AG04449 (cell line): ENCODE results near the gene FZD1.
"Not testable (repeated sequence)": the region's sequence is repeated elsewhere in the genome, so short reads cannot be mapped to it uniquely, and the experiment has no call there.

ENCODE experiments used
- CTCF ChIA-PET: fragments of 350-600 bp; formaldehyde crosslinking; extraction: SDS; loops from one replicate; lab custom pipeline; 2021; ENCODE audit warnings: antibody characterized with exemption; lab: Yijun Ruan, JAX
- POLR2A ChIA-PET: fragments of 400-600, 350-600 bp; formaldehyde crosslinking; extraction: SDS; loops from one replicate; lab custom pipeline; 2020; ENCODE audit warnings: antibody characterized with exemption, inconsistent platforms; lab: Yijun Ruan, JAX
- DNase-seq: peaks from one replicate; pipeline ENCODE4 v3.0.0-alpha.2; 2010; ENCODE audit warnings: low read depth, low spot score
- H3K4me3 ChIP-seq: 2 replicates; pipeline ENCODE4 v1.5.1; 2011; ENCODE audit warnings: low read depth, mild to moderate bottlenecking, control low read depth, low read length
- TF ChIP-seq, protein P1 (sequence below): IDR thresholded peaks from one replicate; pipeline ENCODE4 v1.5.1; 2011; ENCODE audit warnings: mild to moderate bottlenecking, moderate library complexity, low read length, control low read depth, inconsistent platforms; ENCODE audit not compliant: insufficient read depth; ENCODE audit errors: missing control alignments

Gene FZD1

DNA sequence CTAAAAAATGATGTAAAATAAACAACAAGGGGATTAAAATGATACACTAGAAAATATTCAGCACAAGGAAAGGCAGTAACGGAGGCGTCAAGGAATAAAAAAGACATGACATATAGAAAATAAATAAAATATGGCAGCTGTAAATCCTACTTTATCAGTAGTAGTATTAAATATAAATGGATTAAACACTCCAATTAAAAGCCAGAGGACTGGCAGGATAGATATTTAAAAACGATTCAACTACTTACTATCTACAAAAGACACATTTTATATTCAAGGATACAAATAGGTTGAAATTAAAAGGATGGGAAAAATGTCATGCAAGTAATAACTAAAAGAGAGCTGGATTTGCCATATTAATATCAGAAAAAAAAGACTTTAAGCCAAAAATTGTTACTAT lies 43.2 kb downstream of the FZD1 start:
- ChIA-PET POLR2A (no interaction called here), CTCF (no interaction called here)
- TF ChIP-seq, protein P1, sequence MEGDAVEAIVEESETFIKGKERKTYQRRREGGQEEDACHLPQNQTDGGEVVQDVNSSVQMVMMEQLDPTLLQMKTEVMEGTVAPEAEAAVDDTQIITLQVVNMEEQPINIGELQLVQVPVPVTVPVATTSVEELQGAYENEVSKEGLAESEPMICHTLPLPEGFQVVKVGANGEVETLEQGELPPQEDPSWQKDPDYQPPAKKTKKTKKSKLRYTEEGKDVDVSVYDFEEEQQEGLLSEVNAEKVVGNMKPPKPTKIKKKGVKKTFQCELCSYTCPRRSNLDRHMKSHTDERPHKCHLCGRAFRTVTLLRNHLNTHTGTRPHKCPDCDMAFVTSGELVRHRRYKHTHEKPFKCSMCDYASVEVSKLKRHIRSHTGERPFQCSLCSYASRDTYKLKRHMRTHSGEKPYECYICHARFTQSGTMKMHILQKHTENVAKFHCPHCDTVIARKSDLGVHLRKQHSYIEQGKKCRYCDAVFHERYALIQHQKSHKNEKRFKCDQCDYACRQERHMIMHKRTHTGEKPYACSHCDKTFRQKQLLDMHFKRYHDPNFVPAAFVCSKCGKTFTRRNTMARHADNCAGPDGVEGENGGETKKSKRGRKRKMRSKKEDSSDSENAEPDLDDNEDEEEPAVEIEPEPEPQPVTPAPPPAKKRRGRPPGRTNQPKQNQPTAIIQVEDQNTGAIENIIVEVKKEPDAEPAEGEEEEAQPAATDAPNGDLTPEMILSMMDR, result no peak
- DNase-seq, result no peak
- H3K4me3 ChIP-seq, result no peak overlapping the region

DNA sequence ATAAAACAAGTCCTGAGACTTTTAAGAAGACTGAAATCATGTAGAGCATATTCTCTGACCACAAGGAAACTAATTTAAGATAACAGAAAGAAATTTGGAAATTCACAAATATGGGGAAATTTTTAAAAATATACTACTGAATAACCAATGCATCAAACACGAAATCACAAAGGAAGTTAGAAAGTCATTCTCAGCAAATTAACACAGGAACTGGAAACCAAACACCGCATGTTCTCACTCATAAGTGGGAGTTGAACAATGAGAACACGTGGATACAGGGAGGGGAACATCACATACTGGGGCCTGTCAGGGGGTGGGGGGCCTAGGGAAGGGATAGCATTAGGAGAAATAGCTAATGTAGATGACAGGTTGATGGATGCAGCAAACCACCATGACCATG lies 44.0 kb downstream of the FZD1 start:
- not testable (repeated sequence) for DNase-seq

GRCh38 chr7:91310830-91311460 lies 46.7 kb downstream of the FZD1 start:
- TF ChIP-seq, protein P1, result no peak
- DNase-seq, result no peak
- ChIA-PET POLR2A (no interaction called here), CTCF (no interaction called here)
- no peak overlapping the region for H3K4me3 ChIP-seq

More for the DNA sequence above, 44.0 kb downstream of the FZD1 start:
- CTCF ChIA-PET, H3K4me3 ChIP-seq, POLR2A ChIA-PET: not testable (repeated sequence)

- POLR2A ChIA-PET, result no interaction called here
- H3K4me3 ChIP-seq, result no peak overlapping the region
- CTCF ChIA-PET, result no interaction called here
- no peak for DNase-seq
- TF ChIP-seq, protein P1, result no peak
Observed at GRCh38 chr7:91311839-91312238, 47.6 kb downstream of the FZD1 start.

- no peak for DNase-seq
- no peak overlapping the region for H3K4me3 ChIP-seq
- ChIA-PET POLR2A (no interaction called here), CTCF (no interaction called here)
- TF ChIP-seq, protein P1, result no peak
Observed at GRCh38 chr7:91313113-91313512, 48.9 kb downstream of the FZD1 start.

DNA sequence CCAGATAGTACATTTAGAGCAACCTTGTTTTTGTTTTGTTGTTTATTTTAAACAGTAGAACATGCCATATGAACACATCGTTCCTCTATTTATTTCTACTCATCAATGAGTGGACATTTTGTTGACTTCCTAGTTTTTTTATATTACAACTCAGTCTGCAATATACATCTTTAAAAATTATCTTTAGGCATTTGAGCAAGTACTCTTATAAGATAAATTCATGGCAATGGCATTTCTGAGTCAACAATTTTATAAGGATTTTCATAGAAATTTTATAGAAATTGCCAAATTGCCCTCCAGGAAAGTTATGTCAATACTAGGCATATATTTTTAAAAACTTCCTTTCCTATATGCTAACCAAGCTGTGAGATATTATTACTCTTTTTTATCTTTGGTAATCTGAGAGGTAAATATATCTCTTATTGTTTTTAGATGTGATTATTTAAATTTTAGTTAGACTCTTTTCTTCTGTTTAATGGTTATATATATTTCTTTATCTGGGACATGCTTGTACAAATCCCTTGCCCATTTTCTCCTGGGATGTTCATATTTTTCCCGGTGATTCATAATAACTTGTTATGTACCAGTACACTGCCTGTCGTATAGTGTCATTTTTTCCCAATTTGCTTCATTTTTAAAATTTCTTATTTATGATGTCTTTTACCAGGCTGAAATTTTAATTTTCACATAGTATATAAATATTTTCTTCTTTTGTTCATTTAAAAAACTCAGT lies 50.5 kb downstream of the FZD1 start:
- POLR2A ChIA-PET, result no interaction called here
- no peak overlapping the region for H3K4me3 ChIP-seq
- CTCF ChIA-PET, result no interaction called here
- DNase-seq, result no peak
- TF ChIP-seq, protein P1, result no peak
